Measurements from ENCODE around the gene CHST12.

Gene CHST12

GRCh38 chr7:2488681-2489080, 85.3 kb downstream of the CHST12 start:
- FAIRE-seq, result no peak

GRCh38 chr7:2490181-2490651, 86.8 kb downstream of the CHST12 start:
- TF ChIP-seq CTCF (IDR thresholded peaks at IDR 0.05; ENCODE audit: insufficient read depth, missing control alignments), result no peak
- no peak for FAIRE-seq
- DNase-seq (ENCODE audit: insufficient read length, low spot score), result no peak

More at GRCh38 chr7:2488681-2489080, 85.3 kb downstream of the CHST12 start:
- no peak for TF ChIP-seq CTCF (IDR thresholded peaks at IDR 0.05; ENCODE audit: insufficient read depth, missing control alignments)
- no peak for DNase-seq (ENCODE audit: insufficient read length, low spot score)

- DNase-seq (ENCODE audit: insufficient read length, low spot score) (no peak), FAIRE-seq (no peak)
- no peak for TF ChIP-seq CTCF (IDR thresholded peaks at IDR 0.05; ENCODE audit: insufficient read depth, missing control alignments)
These were observed 88.6 kb downstream of the CHST12 start for GRCh38 chr7:2492038-2492437.

- DNase-seq (ENCODE audit: insufficient read length, low spot score) (no peak), FAIRE-seq (no peak)
- TF ChIP-seq CTCF (IDR thresholded peaks at IDR 0.05; ENCODE audit: insufficient read depth, missing control alignments), result no peak
These were observed 90.1 kb downstream of the CHST12 start for GRCh38 chr7:2493205-2494164.

GRCh38 chr7:2494191-2495130, 91.0 kb downstream of the CHST12 start:
- DNase-seq (ENCODE audit: insufficient read length, low spot score), result no peak
- TF ChIP-seq CTCF (IDR thresholded peaks at IDR 0.05; ENCODE audit: insufficient read depth, missing control alignments), result no peak
- no peak for FAIRE-seq

GRCh38 chr7:2495418-2496299, 92.2 kb downstream of the CHST12 start:
- no peak for TF ChIP-seq CTCF (IDR thresholded peaks at IDR 0.05; ENCODE audit: insufficient read depth, missing control alignments)
- no peak for FAIRE-seq
- DNase-seq (ENCODE audit: insufficient read length, low spot score), result no peak
